NOMO-1 treated with dmso at 0.1 percent for 144 hours (cell line): ENCODE results near the gene CFAP58.
A peak's percentile ranks its signal among the peaks of the same experiment; 100 is the strongest.

Source experiments
- DNase-seq: peaks from one replicate; lab custom pipeline; 2025; ENCODE audit not compliant: unreplicated experiment; lab: John Stamatoyannopoulos, UW

CFAP58 gene

DNA sequence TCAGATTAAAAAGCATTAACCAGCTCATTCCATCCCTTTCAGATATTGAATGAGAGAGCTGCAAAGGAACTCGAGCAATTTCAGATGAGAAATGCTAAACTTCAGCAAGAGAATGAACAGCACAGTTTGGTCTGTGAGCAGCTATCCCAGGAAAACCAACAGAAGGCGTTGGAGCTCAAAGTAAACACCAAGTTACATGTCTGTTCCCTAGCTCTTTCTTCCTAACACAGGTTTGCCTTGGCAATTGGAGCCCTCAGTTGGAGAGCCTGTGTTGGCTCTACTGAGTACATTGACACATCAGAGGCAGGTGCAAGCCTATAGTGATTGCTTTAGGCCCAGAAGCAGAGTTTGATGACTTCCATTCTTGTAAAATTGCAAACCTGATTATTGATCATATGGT, 14.7 kb downstream of the CFAP58 start:
- DNase-seq: no peak

DNA sequence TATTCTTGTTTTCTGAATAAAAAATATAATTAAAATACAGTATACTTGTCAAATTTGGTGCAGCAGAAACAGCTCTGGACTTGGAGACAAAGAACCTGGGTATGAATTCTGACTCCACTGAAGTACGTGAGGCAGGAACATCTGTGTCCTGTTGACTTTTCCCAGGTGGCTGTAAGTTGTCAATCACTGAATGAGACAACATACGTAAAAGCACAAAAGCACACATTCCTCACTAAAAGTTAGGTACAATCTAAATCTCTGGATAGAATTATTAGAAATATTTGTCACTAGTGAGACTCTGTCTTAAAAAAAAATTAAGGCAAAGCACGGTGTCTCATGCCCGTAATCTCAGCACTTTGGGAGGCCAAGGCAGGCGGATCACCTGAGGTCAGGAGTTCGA, 18.1 kb downstream of the CFAP58 start:
- no peak for DNase-seq

DNA sequence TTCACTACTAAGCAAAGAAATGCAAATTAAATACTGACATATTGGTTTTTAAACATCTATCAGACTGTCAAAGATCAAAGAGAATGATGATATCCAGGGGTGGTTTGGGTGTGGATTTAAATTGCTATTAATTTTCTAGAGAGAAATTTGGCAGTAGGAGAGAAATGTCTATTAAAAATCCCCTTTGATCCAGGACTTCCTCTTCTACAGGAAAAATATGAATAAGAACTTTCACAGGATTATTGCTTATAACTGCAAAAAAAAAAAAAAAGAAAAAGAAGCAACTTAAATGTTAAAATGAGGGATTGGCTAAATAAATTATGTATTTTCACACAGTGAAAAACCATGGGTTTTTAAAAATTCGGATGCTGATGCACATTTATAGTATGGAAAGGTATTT, 21.0 kb downstream of the CFAP58 start:
- DNase-seq: no peak

DNA sequence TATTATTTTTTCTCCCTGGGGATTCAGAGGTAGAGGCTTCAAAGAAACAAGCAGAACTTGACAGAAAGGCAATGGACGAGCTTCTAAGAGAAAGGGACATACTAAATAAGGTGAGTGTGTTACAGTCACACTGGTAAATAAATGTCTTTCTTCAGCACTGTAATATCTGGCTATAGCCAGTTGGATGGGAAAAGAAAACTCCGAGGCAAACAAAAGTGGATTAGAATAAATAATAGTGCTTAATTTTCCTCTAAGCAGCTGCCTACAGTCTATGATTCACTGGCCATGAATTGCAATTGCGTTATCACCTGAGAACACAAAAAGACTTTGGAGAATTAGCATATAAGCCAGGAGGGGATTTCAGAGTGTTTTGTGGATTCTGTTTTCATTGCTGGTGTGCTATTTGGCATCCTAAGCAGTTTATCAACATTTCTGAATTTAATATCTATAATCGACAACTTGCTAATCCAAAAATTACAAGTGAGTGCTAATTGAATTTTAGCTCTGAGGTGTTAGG, 23.2 kb downstream of the CFAP58 start:
- no peak for DNase-seq

DNA sequence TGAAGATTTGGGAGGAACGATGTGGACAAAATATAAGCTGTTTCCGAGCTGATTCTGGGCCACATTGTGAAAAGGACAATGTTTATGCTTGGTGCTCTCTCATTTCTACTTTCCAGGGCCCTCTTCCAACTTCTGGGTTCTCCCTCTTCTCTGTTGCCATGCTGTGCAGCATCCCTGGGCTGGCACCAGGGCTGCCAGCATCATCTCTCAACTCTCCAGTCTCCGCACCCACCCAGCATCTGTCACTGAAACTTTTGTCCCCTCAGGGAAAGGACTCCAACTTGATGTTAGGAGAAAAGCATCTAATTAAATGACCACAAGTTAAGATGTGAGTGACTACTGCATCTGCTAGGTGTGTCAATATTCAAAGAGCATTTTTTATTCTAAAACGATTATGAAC, 26.7 kb downstream of the CFAP58 start:
- no peak for DNase-seq

DNA sequence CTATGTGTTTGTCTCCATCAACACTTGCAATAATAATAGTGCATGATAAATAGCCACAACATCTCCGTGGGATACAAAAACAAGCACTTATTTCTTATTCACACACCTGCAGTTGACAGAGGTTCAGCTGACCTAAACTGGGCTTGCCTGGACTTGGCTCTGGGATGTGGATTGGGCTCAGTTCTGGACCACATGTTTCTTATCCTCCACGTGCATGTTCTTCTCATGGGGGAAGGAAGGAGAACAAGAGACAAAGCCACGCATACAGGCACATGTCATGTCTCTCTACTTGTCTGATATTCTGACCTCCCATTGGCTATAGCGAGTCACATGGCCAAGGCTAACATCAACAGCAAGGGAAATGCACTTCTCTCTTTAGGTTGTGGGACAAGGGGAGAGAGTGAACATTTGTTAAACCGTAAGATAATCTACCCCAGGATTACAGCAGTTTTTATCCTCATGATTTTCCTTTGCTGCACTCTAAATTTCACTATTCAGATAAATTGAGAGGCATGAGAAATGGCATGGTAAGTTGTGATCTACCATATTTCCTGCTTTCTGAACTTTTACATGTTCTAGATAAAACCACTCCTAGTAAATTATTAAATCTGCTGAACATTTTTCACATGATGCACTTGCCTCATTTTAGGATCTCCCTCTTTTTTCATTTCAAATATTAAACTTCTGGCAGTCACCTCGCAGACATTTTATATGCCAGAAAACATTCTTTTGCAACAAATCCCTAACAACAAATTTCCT, 33.7 kb downstream of the CFAP58 start:
- DNase-seq: no peak

DNA sequence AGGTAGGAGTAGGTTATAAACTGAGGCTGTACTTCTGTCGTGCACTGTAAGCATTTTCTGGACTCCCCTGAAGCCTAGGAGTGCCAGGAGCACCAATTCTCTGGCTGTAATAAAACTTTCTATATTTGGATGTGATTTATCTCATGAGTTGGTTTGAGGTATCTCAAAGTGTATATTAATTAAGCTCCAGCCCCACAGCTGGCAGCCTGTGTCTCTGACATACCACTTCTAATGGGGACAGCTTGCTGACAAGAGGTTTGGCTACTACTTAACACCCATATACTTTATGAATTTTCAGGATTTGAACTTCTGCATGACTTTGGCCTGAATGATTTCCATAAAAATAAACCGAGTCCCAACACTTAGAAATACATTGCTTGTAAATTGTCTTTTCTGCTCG, 35.2 kb downstream of the CFAP58 start:
- no peak for DNase-seq

DNA sequence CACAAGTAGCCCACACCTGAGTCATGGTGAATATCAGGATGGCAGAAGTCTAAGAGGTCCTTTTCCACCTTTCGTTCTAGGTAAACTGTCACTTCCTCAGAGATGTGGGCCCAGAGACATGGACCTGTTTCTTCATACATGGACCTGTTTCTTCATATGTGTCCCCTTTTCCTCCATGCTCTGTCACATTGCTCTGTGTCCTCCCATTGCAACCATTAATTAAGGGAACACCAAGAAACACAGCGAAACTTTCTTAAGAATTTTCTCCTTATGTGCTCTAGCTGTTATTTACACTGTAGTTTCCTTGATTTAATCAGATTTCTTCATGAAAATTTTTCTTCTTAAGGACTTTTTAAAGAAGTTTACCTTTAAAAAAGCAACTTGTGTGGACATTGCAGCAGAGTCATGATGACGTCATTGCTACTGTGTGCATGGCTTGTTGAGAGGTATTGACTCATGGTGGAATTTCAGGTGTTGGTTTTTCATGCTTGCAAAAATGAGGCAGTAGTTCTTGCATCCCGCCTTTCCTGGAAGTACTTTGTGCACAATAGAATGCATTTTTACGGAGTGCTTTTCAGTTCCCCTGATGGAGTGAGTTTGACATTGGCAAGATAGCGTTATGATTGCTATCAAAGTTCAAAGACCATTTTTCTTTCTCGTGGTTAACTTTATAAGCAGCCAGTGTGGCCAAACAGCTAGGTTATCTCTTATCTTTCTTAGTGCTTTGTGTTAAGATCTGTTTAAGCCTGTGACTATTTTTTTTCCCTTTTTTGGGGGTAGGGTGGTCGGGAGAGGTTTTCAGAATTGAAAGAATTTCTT, 37.7 kb downstream of the CFAP58 start:
- no peak for DNase-seq

DNA sequence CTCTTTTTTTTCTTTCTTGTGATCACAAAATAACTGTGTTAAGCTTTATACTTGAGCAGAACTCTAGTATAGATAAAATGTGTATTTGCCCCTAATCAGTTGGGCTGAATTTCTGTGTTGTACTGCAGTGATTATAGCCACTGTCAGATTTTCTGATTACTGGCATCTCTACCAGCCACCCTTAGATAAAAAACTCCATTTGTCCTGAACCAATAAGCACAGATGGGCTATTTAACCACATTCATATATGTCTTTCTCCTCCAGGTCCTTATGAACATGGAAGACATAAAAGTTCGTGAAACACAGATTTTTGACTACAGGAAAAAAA, 38.3 kb downstream of the CFAP58 start:
- DNase-seq: no peak

DNA sequence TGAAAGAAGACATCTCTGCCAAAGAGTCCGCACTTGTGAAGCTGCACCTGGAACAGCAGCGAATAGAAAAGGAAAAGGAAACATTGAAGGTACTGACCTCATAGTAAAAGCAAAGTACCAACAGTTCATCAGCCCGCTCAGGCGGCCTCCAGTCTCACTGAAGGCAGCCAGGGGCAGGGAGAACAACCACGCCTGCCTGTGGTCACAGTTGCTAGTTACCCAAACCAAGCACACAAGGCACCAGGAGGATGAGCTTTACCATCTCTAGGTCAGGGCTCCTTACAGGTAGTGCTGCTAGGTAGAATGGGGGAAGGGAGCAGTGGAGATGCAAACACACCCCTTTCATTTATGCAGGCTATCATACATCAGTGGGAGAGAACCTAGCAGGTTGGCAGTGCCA, 39.8 kb downstream of the CFAP58 start:
- no peak for DNase-seq

DNA sequence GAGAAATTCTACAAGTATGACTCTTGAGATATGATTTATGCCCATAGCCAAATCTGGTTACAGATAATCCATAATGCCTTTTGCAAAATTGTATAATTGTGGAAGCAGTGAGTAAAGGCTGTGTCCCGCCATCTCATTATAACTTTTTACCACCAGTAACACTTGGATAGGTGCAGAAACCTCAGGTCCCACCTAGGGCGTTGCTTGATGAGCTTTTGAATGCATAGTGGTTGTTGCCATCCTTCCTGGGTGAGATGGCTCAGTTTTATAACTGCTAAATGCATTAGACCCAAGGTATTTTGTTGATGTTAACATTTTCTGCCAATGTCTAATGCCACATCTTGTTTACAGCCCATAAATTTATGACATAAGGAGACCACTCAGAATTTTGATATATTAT, 42.9 kb downstream of the CFAP58 start:
- no peak for DNase-seq

DNA sequence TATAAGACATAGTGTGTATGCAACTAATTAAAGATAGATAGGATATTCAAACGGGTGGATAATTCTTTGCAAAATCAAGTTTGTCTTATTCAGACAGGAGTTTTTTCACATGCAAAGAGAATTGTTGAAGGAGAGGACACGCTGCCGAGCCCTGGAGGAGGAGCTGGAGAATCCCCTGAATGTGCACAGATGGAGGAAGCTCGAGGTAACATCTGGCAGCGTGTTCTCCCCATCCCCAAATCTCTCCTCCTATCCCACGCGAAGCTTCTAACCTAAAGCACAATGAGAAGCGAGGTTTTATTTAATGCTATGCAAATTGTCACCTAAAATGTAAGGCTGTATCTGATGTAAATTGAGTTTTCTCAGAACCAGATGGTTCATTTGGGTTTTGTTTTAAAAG, 50.0 kb downstream of the CFAP58 start:
- no peak for DNase-seq

DNA sequence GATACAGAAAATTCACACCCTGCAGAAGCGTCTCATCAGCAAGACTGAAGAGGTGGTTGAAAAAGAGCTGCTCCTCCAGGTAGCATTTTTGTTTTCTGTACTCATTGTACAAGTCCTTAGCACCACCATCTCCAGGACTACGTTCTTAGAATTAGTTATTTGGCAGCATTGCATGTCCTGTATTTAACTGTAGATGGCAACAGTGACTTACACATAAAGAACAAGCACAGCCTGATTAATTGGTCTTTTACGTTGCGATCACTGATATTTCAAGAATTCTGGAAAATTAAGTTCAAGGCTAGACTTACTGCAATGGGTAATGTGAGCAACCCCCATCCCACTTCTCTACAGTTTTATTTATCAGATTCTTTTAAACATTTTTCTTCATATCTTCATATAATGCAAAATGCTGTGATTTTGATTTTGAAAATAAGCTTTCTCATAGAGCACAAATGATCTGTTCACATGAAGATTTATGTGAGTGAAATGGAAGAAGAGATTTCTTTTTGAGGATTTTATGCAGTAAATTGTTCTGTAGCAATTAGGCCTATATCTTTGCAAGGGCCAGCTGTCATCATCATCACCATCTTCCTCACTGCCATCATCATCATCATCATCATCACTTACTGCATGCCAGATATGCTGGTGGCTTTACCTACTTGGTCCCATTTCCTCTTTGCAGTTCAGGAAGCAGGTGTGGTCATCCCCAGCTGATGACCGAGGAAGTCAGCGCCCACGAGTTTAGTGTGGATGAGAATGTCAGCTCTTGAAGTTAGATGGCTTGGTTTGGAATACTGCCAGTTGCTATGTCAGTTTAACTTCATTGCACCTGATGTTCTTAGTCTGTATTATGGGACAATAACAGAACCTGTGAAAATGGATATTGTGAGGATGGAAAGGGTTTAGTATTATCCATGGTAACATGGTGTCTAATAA, 53.4 kb downstream of the CFAP58 start:
- no peak for DNase-seq

DNA sequence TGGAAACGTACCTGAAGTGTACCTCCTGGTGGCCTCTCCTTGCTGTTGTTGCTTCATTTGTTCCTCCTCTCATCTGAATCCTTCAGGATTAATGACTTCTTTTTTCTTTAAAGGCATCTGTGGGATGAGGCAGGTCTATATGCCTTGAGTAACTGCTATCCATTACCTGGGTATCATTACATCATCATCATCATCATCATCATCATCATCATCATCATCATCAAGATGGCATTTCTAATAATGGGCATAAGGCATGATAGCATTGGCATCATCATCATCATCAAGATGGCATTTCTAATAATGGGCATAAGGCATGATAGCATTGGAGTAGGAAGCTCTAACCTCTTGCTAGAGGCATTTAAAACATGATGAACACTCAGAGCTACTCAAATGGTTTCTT, 59.9 kb downstream of the CFAP58 start:
- no peak for DNase-seq

DNA sequence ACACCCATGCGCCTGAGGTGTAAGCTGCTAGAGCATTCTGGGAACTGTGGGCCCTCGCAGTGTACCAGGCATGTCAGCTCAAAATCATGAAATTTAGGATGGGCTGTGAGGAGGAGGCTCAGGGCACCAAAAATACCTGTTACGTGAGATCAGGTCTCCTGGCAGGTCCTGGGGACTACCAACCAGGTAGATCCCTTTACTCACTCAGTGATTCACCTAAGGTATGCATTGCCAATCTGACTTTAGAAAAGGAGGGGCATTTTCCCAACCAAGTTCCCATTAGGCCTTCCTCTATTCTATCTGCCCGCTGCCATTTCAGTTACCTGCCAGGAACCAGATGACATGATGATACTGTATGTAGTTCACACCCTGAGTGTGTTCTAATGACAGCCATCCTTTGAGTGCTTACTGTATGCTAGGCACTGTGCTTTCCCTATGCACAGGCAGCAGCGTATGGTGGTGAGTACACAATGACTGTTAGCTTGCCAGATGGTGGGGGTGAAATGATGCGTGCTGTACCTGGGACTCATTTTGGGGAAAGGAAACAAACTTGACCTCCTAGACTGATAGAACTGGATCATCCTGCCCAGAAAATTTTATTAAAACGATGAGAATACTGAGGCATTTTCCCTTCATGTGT, 62.0 kb downstream of the CFAP58 start:
- no peak for DNase-seq

DNA sequence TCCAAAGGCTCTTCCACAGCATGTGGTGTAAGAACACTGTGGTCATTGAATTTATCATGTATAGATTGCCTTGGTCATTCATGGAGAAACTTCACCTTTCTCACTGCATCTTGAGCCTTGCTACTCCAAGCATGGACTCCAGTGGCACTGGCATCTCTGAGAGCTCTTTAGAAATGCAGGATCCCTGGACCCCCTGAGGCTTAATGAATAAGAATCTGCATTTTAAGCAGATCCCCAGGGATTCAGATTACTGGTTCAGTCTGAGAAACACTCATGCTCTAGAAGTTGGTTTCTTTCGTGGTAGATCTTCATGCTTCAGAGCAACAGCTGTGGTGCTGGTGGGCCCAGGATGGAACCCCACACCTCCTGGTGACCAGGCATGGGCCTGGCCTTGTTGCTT, 63.2 kb downstream of the CFAP58 start:
- DNase-seq: no peak

DNA sequence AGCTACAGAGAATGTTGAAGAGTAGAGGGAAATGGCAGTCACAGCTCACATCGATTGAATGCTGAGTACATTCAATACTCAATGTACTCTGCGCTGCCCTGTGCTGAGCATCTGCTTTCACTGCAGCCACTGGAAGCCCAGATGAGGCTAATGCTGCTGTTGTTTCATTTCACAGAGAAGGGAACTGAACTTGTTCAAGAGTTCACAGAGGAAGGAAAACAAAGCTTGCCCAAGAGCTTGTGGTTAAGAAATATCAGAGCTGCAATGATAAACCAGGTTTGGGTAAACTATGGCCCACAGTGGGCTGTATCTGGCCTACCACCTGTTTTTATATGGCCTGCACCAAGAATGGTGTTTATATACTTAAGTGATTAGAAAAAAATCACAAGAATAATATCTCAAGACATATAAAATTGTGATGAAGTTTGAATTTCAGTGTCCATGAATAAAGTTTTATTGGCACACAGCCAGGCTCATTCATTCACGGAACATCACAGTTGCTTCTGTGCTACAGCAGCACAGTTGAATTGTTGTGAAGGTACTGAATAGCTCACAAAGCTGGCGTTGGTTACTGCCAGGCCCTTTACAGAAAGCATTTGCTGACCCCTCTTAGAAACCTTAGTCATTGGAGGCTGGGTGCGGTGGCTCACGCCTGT, 64.1 kb downstream of the CFAP58 start:
- DNase-seq: peak; percentile 54

DNA sequence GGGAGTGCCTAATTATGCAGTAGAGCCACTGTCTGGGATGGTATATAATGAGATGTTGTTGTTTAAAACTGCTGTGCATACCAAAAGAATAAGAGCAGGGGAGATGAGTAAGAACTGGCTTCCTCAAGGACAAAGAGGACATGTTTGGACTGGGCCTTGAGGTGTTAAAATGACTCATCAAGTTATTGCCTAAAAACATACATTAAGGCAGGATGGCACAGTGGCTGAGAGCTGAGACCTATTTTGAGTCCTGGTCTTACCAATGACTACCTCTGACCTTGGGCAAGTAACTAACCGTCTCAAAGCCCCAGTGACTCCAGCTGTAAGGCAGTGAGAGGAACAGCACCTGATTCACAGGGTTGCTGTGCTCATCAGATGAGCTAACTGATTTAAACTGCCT, 71.1 kb downstream of the CFAP58 start:
- no peak for DNase-seq

DNA sequence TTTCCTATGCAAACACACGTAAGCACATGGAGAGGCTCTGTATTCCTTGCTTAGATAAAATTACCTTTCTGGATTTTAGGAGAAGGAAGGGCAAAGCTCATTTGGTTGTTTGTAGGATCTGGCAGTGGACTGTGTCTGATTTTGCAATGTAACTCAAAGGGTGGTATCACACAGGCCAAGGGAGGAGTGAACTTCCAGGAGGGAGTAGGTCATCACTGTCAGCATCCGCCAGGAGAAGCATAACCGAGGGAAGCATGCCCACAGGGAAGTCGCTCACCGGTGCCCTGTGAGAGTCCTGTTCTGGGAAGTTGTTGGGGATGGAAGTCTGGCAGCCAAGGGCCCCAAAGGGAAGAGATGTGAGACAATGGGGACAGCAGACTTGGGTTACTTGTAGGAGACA, 74.4 kb downstream of the CFAP58 start:
- no peak for DNase-seq

DNA sequence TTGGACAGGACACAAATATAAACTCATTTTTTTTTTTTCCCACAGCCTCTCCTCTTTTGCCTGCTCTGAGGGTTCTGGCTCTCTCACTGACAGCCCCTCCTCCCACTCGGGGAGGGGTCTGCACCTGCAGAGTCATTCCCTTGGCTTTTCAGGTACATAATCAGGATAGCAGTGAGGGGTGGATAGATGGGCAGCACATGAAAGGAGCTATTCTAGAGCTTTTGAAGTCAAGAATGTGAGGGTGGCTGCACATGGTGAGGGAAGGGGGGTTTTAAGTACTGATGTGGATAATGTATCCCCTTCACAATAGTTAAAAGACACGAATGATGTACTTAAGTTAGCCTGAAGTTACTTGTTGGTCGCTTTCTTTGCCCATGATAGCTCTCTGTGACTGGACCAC, 76.2 kb downstream of the CFAP58 start:
- no peak for DNase-seq
